Measurements from ENCODE around the gene ACKR3.

The ACKR3 gene

DNA sequence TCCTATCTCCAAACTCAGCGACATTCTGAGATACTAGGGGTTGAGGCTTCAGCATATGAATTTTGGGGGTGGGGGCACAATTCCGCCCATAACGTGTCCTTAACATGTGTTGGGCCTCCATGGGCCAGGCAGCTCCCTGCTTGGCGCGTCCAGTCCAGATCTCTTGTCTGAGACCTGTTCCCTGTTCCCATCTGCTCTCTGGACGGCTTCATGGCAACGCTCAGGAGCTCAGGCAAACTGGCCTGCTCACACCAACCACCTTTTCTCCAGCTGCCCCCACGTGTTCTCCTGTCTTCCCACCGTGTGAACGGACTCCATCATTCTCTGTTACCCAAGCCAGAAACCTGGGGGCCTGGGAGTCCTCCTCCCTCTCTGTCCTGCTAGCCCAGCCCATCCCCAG, 36.4 kb downstream of the ACKR3 start:
- FAIRE-seq, result no peak
- TF ChIP-seq POLR2A (IDR thresholded peaks at IDR 0.05; ENCODE audit: low read depth, low read length) (no peak), TAF1 (IDR thresholded peaks at IDR 0.05; ENCODE audit: borderline replicate concordance, low read depth, low read length) (no peak), POLR2AphosphoS5 (IDR thresholded peaks at IDR 0.05; ENCODE audit: low read depth, low read length) (no peak)
- no peak for DNase-seq (ENCODE audit: insufficient read length)

DNA sequence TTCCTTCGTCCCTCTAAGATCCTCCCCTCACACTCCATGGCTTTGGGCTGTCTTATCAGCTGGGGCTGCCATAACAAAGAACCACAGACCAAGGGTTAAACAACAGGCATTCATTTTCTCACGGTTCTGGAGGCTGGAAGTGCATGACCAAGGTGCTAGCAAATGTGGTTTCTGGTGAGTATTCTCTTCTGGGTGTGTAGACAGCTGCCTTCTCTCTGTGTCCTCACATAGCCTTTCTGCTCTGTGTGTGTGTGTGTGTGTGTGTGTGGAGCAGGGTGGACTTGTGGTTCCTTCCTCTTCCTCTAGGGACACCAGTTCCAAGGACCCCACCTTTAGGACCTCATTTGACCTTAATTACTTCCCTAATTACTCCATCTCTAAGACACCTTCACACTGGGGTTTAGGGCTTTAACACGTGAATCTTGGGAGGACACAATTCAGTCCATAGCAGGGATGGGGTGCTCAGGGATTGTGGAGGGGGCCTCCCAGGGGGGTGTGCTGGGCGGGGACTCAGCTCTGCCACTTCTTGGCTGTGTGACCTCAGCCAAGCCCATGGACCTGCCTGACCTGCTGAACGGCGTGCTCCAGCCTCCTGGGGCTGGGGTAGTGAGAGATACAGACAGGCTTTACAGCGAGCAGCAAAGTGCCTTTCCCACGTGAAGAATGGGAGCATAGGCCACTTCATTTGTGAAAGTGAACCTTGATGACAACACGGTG, 38.0 kb downstream of the ACKR3 start:
- TF ChIP-seq POLR2A (IDR thresholded peaks at IDR 0.05; ENCODE audit: low read depth, low read length) (no peak), TAF1 (IDR thresholded peaks at IDR 0.05; ENCODE audit: borderline replicate concordance, low read depth, low read length) (no peak), POLR2AphosphoS5 (IDR thresholded peaks at IDR 0.05; ENCODE audit: low read depth, low read length) (no peak)
- no peak for FAIRE-seq
- no peak for DNase-seq (ENCODE audit: insufficient read length)

DNA sequence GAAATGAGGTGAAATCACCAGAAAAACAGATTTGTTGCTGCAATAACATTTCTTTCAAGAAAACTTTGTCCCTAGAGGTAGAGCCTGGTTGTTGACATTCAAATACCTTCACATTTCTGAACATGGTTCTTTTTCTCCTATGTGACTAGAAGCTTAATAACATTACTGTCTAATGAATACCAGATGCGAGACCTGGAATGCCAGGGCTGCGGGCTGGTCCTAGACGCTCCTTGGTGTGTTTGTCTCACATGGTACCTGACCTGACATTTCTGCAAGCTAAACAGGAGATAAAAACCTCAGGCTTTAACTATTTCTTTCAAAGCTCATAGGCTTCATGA, 38.5 kb downstream of the ACKR3 start:
- TF ChIP-seq POLR2AphosphoS5 (IDR thresholded peaks at IDR 0.05; ENCODE audit: low read depth, low read length) (no peak), POLR2A (IDR thresholded peaks at IDR 0.05; ENCODE audit: low read depth, low read length) (no peak), TAF1 (IDR thresholded peaks at IDR 0.05; ENCODE audit: borderline replicate concordance, low read depth, low read length) (no peak)
- DNase-seq (ENCODE audit: insufficient read length) (no peak), FAIRE-seq (no peak)

DNA sequence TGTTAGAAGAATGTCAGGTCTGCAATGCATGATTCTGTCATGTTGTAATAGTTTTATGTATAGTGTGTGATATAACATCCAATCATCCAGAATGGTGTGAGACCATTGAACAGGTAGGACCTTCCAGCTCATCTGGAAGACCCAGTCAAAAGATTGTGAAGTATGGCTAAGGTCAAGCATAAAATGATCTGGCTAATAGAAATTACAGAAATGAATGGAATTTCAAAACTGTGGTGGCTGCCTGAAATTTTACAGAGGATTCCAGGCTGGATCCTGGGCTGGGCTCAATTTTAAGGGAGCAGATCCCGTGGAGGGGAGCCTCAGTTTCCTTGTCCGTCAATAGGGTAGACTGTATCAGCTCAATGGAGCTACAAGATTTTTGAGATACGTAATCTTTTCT, 39.1 kb downstream of the ACKR3 start:
- FAIRE-seq (no peak), DNase-seq (ENCODE audit: insufficient read length) (no peak)

DNA sequence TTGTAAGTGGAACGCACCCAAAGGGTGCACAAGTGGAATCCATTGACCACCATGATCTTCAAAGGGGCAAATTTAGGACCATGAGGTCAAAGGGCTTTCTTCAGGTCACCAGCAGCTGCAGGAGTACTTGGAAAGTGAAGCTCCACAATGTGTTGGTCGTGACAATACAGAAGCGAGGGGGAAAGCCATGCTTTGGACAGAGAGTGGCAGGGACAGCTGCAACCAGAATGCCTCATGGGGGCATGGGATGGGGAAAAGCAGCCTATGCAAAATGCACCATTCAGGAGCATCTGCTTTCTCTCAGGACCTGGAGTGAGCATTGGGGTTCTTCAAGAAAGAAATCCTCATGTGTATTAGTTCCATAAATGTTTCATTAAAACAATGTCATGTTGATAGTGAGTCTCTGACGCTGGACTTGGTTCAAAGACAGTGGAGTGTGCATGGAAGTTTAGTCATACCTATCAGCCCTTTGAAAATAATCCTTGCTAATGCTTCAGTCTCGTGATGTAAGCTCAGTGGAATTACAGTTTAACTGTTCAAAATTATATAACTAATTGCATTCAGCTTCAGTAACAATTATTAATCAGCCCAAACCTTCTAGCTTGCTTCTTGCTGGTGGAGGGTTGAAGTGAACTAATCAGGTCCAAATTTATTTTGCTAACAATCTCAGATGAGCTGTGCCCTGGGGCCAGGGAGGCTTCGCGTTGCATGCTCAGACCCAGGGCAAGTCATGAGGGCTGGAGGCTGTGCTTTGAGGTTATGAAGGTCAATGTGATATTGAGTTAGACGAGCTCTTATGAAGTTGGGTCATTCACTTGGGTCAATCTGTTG, 41.6 kb downstream of the ACKR3 start:
- TF ChIP-seq POLR2AphosphoS5 (IDR thresholded peaks at IDR 0.05; ENCODE audit: low read depth, low read length) (no peak), TAF1 (IDR thresholded peaks at IDR 0.05; ENCODE audit: borderline replicate concordance, low read depth, low read length) (no peak), POLR2A (IDR thresholded peaks at IDR 0.05; ENCODE audit: low read depth, low read length) (no peak)
- no peak for DNase-seq (ENCODE audit: insufficient read length)
- no peak for FAIRE-seq

More for the DNA sequence above, 39.1 kb downstream of the ACKR3 start:
- TF ChIP-seq TAF1 (IDR thresholded peaks at IDR 0.05; ENCODE audit: borderline replicate concordance, low read depth, low read length) (no peak), POLR2A (IDR thresholded peaks at IDR 0.05; ENCODE audit: low read depth, low read length) (no peak), POLR2AphosphoS5 (IDR thresholded peaks at IDR 0.05; ENCODE audit: low read depth, low read length) (no peak)

DNA sequence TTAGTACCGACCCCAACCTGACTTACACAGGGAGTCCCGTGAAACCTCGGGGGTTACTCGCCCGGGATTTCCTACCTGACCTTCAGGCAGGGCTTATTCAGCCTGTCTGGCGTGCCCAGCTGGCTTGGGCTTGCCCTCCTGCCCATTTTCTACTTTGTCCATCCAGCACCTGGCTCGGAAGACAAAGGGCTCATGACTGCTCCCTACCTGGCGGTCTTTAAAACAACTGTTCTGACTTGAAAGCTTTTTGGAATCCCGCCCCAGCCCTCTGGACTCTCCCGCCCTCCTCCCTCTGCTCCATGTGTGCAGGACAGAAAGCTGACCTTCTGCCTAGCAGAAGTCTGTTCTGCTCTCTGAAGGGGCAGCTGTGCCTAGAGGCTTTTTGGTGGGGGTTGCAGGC, 43.1 kb downstream of the ACKR3 start:
- no peak for FAIRE-seq
- TF ChIP-seq TAF1 (IDR thresholded peaks at IDR 0.05; ENCODE audit: borderline replicate concordance, low read depth, low read length) (no peak), POLR2AphosphoS5 (IDR thresholded peaks at IDR 0.05; ENCODE audit: low read depth, low read length) (no peak), POLR2A (IDR thresholded peaks at IDR 0.05; ENCODE audit: low read depth, low read length) (no peak)
- no peak for DNase-seq (ENCODE audit: insufficient read length)

DNA sequence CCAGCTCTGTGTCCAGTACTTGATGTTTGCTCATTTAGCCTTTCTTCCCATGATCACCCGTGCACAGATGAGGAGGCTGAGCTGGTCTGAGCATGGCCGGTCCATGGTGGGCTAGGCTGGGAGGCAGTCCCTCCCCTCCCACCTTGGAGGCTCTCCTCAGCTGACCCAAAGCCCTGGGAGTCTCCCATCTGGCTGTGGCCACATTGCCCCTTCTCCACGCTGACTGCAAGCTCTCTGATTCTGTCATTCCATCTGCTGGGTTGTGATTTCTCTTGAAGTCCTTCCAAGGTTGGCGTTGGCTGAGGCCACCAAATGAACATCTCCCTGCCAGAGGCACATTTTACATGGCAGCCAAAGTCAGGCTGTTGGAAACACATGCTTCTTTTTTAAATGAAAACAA, 44.0 kb downstream of the ACKR3 start:
- no peak for DNase-seq (ENCODE audit: insufficient read length)
- no peak for TF ChIP-seq TAF1 (IDR thresholded peaks at IDR 0.05; ENCODE audit: borderline replicate concordance, low read depth, low read length)
- no peak for TF ChIP-seq POLR2AphosphoS5 (IDR thresholded peaks at IDR 0.05; ENCODE audit: low read depth, low read length)
- TF ChIP-seq POLR2A (IDR thresholded peaks at IDR 0.05; ENCODE audit: low read depth, low read length), result no peak
- FAIRE-seq, result no peak

DNA sequence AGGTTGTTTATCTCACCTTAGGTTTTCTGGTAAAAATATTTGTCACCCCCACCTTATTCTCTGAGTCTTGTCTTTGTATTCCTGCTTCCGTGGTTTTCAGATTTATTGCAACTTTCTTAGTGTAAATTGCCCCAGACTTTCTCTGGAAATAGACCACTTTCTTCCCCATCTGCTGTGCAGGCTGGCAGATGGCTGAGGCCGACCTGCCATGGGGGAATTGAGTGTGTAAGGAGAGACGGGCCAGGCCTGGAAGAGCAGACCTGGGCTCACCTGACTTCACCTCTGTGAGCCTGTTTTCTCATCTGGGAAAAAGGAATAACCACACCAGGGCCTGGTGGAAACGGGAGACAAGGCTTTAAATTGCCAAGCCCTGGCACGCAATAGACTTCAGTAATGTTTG, 44.9 kb downstream of the ACKR3 start:
- FAIRE-seq, result no peak
- TF ChIP-seq TAF1 (IDR thresholded peaks at IDR 0.05; ENCODE audit: borderline replicate concordance, low read depth, low read length) (no peak), POLR2A (IDR thresholded peaks at IDR 0.05; ENCODE audit: low read depth, low read length) (no peak), POLR2AphosphoS5 (IDR thresholded peaks at IDR 0.05; ENCODE audit: low read depth, low read length) (no peak)
- no peak for DNase-seq (ENCODE audit: insufficient read length)

DNA sequence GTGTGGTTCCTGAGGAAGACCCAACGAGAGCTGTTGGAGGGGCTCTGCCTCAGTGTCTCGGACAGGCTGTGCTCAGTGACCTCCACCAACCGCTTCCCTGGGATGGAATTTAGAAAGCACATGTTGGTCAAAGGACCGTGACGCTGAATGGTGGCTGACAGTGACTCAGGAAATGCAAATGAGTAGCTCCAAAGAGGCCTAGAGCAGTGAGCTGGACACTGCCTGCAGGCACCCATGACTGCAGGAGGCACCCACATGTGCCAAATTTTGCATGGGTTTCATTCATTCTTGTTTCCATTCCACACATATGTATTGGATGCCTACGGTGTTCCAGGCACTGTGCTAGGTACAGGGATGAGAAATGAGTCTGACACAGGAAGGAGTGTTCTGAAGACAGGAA, 46.4 kb downstream of the ACKR3 start:
- DNase-seq (ENCODE audit: insufficient read length) (no peak), FAIRE-seq (no peak)
- TF ChIP-seq TAF1 (IDR thresholded peaks at IDR 0.05; ENCODE audit: borderline replicate concordance, low read depth, low read length) (no peak), POLR2AphosphoS5 (IDR thresholded peaks at IDR 0.05; ENCODE audit: low read depth, low read length) (no peak), POLR2A (IDR thresholded peaks at IDR 0.05; ENCODE audit: low read depth, low read length) (no peak)

DNA sequence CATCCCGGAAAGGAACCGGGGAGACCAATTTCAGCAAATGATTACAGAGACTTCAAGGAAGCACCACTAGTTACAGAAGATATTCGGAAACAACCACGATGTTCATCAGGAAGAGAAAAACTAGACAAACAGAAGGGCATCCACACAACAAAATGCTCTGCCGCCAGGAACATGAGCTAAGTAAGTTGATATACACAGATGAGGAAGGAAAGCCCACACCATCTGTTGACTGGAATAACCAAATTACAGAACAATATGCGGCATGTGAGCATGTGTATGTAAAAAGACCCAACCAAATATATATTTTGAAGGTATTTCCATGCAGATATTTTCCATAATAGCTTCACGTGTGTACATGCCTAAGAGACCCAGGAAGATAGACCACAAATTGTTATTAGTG, 47.0 kb downstream of the ACKR3 start:
- FAIRE-seq (no peak), DNase-seq (ENCODE audit: insufficient read length) (no peak)
- TF ChIP-seq POLR2AphosphoS5 (IDR thresholded peaks at IDR 0.05; ENCODE audit: low read depth, low read length), result no peak
- TF ChIP-seq POLR2A (IDR thresholded peaks at IDR 0.05; ENCODE audit: low read depth, low read length), result no peak
- TF ChIP-seq TAF1 (IDR thresholded peaks at IDR 0.05; ENCODE audit: borderline replicate concordance, low read depth, low read length), result no peak

DNA sequence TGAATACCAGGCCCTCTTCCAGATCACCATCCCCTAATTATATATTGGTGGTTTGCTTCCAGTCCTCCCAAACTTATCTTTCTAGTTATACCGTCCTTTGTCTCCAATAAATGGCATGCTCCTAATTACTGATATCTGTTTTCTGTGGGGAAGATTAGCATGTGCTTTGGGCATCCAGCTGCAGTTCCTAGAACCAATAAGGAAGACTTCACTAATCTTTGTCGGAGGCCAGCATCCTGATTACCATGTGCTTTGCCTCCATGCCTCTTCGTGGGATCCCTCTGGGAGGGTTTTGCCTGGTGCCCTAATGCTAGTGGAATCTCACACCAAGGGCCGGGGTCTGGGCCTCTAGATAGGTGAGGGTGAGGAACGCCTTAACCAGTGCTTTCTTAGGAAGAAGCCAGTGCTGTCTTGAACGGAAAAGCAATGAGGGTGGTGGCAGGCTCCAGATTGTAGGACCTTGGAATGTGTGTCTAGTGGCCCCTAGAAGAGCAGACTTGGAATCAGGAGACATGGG, 47.7 kb downstream of the ACKR3 start:
- DNase-seq (ENCODE audit: insufficient read length) (no peak), FAIRE-seq (no peak)
- TF ChIP-seq POLR2AphosphoS5 (IDR thresholded peaks at IDR 0.05; ENCODE audit: low read depth, low read length), result no peak
- no peak for TF ChIP-seq TAF1 (IDR thresholded peaks at IDR 0.05; ENCODE audit: borderline replicate concordance, low read depth, low read length)
- no peak for TF ChIP-seq POLR2A (IDR thresholded peaks at IDR 0.05; ENCODE audit: low read depth, low read length)

DNA sequence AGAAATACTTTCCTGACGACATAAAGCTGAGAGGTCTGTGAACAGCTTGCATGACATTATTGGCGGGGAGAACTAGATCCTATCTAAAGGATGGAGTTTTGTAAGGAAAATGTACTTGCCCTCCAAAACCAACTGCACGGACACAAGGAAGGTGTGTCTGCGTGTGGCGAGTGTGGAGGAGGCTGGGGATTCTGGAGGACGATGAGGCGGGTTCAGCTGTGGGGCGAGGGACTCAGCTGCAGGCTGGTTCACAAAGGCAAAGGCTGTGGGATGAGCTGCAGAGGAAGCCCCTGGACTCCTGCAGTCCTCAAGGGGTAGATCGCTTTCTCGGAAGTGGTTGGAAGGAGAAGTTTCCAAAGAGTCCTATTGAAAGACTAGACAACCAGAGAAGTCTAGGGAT, 48.2 kb downstream of the ACKR3 start:
- TF ChIP-seq POLR2AphosphoS5 (IDR thresholded peaks at IDR 0.05; ENCODE audit: low read depth, low read length), result no peak
- DNase-seq (ENCODE audit: insufficient read length), result no peak
- no peak for FAIRE-seq
